Measurements from ENCODE around the gene SCUBE3.
A peak's percentile ranks its signal among the peaks of the same experiment; 100 is the strongest.

The SCUBE3 gene

DNA sequence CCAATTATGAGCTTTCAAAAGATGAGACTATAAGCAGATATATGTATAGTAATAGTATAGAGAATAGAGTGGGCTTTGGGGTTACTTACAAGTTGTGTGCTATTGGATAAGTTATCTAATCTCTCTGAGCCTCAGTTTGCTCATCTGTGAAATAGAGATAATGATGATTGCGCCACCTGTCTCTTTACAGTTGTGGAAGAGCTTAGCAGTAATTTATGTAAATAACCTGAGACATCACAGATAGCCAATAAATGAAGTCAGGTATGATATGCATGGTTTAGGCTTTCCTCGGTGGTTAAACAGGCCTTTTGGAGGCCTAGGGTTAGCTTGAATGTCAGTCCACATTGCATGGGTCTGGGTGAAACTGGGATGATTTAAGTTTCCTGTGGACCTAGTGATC, 29.8 kb upstream of the SCUBE3 start (continued):
- TF ChIP-seq, protein P1, sequence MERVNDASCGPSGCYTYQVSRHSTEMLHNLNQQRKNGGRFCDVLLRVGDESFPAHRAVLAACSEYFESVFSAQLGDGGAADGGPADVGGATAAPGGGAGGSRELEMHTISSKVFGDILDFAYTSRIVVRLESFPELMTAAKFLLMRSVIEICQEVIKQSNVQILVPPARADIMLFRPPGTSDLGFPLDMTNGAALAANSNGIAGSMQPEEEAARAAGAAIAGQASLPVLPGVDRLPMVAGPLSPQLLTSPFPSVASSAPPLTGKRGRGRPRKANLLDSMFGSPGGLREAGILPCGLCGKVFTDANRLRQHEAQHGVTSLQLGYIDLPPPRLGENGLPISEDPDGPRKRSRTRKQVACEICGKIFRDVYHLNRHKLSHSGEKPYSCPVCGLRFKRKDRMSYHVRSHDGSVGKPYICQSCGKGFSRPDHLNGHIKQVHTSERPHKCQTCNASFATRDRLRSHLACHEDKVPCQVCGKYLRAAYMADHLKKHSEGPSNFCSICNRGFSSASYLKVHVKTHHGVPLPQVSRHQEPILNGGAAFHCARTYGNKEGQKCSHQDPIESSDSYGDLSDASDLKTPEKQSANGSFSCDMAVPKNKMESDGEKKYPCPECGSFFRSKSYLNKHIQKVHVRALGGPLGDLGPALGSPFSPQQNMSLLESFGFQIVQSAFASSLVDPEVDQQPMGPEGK (CRISPR knock-in tag; IDR thresholded peaks at IDR 0.05; ENCODE audit: borderline replicate concordance): no peak
- TF ChIP-seq ZFP3 (CRISPR knock-in tag; IDR thresholded peaks at IDR 0.05) (no peak), ISL1 (CRISPR knock-in tag; IDR thresholded peaks at IDR 0.05) (no peak), TSHZ2 (CRISPR knock-in tag; IDR thresholded peaks at IDR 0.05) (no peak), ZNF565 (CRISPR knock-in tag; conservative IDR thresholded peaks at IDR 0.05; ENCODE audit: low read depth) (no peak)

GRCh38 chr6:35184580-35185301, 29.0 kb upstream of the SCUBE3 start:
- ATAC-seq: no peak
- no peak for TF ChIP-seq ISL1 (CRISPR knock-in tag; IDR thresholded peaks at IDR 0.05)
- no peak for TF ChIP-seq ZC3H10 (CRISPR knock-in tag; IDR thresholded peaks at IDR 0.05)
- no peak for TF ChIP-seq ZNF70 (CRISPR knock-in tag; IDR thresholded peaks at IDR 0.05)
- TF ChIP-seq OSR1 (CRISPR knock-in tag; IDR thresholded peaks at IDR 0.05): no peak
- no peak for TF ChIP-seq POU6F1 (CRISPR knock-in tag; IDR thresholded peaks at IDR 0.05; ENCODE audit: borderline replicate concordance, low read depth)
- TF ChIP-seq ESRRG (CRISPR knock-in tag; IDR thresholded peaks at IDR 0.05): no peak
- TF ChIP-seq ZNF565 (CRISPR knock-in tag; conservative IDR thresholded peaks at IDR 0.05; ENCODE audit: low read depth): no peak
- TF ChIP-seq TSHZ2 (CRISPR knock-in tag; IDR thresholded peaks at IDR 0.05): no peak
- TF ChIP-seq, protein P2, sequence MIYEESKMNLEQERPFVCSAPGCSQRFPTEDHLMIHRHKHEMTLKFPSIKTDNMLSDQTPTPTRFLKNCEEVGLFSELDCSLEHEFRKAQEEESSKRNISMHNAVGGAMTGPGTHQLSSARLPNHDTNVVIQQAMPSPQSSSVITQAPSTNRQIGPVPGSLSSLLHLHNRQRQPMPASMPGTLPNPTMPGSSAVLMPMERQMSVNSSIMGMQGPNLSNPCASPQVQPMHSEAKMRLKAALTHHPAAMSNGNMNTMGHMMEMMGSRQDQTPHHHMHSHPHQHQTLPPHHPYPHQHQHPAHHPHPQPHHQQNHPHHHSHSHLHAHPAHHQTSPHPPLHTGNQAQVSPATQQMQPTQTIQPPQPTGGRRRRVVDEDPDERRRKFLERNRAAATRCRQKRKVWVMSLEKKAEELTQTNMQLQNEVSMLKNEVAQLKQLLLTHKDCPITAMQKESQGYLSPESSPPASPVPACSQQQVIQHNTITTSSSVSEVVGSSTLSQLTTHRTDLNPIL (CRISPR knock-in tag; IDR thresholded peaks at IDR 0.05; ENCODE audit: low read depth): no peak
- TF ChIP-seq SNAI2 (CRISPR knock-in tag; IDR thresholded peaks at IDR 0.05): no peak
- TF ChIP-seq BACH2 (CRISPR knock-in tag; IDR thresholded peaks at IDR 0.05; ENCODE audit: borderline replicate concordance): no peak

DNA sequence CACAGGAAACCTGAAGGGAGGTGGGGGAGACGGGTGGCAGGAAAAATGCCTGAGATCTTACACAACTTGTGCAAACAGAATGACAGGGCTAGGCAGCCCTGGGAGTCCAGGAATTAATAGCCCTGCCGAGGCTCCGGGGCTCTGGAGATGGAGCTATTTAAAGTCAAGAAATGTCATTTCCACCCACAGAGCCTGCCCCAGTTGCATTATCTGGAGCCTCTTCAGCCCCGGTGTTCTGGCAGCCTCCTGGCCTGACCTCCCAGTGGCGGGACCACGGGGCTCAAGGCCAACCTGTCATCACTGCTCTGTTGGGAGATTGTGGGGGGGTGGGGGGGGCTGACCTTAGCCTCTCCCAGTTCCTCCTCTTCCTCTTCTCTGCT, 28.5 kb upstream of the SCUBE3 start:
- ATAC-seq: peak; percentile 53
- TF ChIP-seq TCF4 (CRISPR knock-in tag; IDR thresholded peaks at IDR 0.05; ENCODE audit: borderline replicate concordance) (no peak), ZFP30 (CRISPR knock-in tag; IDR thresholded peaks at IDR 0.05) (no peak), ZNF70 (CRISPR knock-in tag; IDR thresholded peaks at IDR 0.05) (no peak), ARNTL (CRISPR knock-in tag; IDR thresholded peaks at IDR 0.05; ENCODE audit: borderline replicate concordance, low read depth) (no peak), ESRRG (CRISPR knock-in tag; IDR thresholded peaks at IDR 0.05) (no peak), BACH2 (CRISPR knock-in tag; IDR thresholded peaks at IDR 0.05; ENCODE audit: borderline replicate concordance) (no peak), ISL1 (CRISPR knock-in tag; IDR thresholded peaks at IDR 0.05) (no peak), PPARA (CRISPR knock-in tag; IDR thresholded peaks at IDR 0.05; ENCODE audit: borderline replicate concordance) (no peak), ZNF565 (CRISPR knock-in tag; conservative IDR thresholded peaks at IDR 0.05; ENCODE audit: low read depth) (no peak), TSHZ2 (CRISPR knock-in tag; IDR thresholded peaks at IDR 0.05) (no peak)
- TF ChIP-seq, protein P1 (CRISPR knock-in tag; IDR thresholded peaks at IDR 0.05; ENCODE audit: borderline replicate concordance): no peak
- TF ChIP-seq, protein P2 (CRISPR knock-in tag; IDR thresholded peaks at IDR 0.05; ENCODE audit: low read depth): no peak

All from SK-N-SH treated with all-trans-retinoic acid at 6 μM for 48 hours (cell line).